Trophoblast cell (in vitro differentiated cells and primary cell): ENCODE results near the gene NHSL1.

ENCODE experiments used
- DNase-seq, 2 donors: peaks; one replicate each; pipeline ENCODE4 v3.0.0-alpha.2; 2016
- H2AFZ ChIP-seq: 2 replicates; pipeline ENCODE4 v1.6.1; 2013; ENCODE audit warnings: low read length, moderate library complexity, mild to moderate bottlenecking; ENCODE audit not compliant: insufficient read depth, poor library complexity
- H2AK5ac ChIP-seq: 2 replicates; pipeline ENCODE4 v1.6.1; 2013; ENCODE audit warnings: mild to moderate bottlenecking, low read length
- H2BK120ac ChIP-seq: 2 replicates; pipeline ENCODE4 v1.6.1; 2013; ENCODE audit warnings: low read length, mild to moderate bottlenecking, moderate library complexity; ENCODE audit not compliant: insufficient read depth, poor library complexity
- H2BK12ac ChIP-seq: 2 replicates; pipeline ENCODE4 v1.6.1; 2013; ENCODE audit warnings: mild to moderate bottlenecking, low read length, moderate library complexity
- H2BK5ac ChIP-seq: 2 replicates; pipeline ENCODE4 v1.6.1; 2013; ENCODE audit warnings: low read length, low read depth, moderate library complexity, mild to moderate bottlenecking; ENCODE audit not compliant: poor library complexity
- H3K14ac ChIP-seq: 2 replicates; pipeline ENCODE4 v1.6.1; 2013; ENCODE audit warnings: mild to moderate bottlenecking, low read length
- H3K18ac ChIP-seq: 2 replicates; pipeline ENCODE4 v1.6.1; 2013; ENCODE audit warnings: mild to moderate bottlenecking, low read length
- H3K23ac ChIP-seq: 2 replicates; pipeline ENCODE4 v1.6.1; 2013; ENCODE audit warnings: low read length
- H3K27ac ChIP-seq: 2 replicates; pipeline ENCODE4 v1.5.1; 2013; ENCODE audit warnings: low read depth, mild to moderate bottlenecking, inconsistent platforms, low read length, moderate library complexity
- H3K27me3 ChIP-seq: 2 replicates; pipeline ENCODE4 v1.6.1; 2013; ENCODE audit warnings: inconsistent platforms, mild to moderate bottlenecking, low read length, moderate library complexity; ENCODE audit not compliant: insufficient read depth
- H3K36me3 ChIP-seq, 2 experiments: 1 replicate in 1 of 2; 2 replicates in 1 of 2; pipeline ENCODE4 v1.6.1; 2013; ENCODE audit warnings: low read length in 2 of 2, mild to moderate bottlenecking in 2 of 2, moderate library complexity in 1 of 2; ENCODE audit not compliant: insufficient read depth in 2 of 2, control insufficient read depth in 1 of 2
- H3K4ac ChIP-seq: 2 replicates; pipeline ENCODE4 v1.6.1; 2013; ENCODE audit warnings: low read depth, mild to moderate bottlenecking, low read length, moderate library complexity
- H3K4me1 ChIP-seq, 2 experiments: 1 replicate in 1 of 2; 2 replicates in 1 of 2; pipeline ENCODE4 v1.6.1; 2013; ENCODE audit warnings: low read length in 2 of 2, mild to moderate bottlenecking in 2 of 2, moderate library complexity in 1 of 2; ENCODE audit not compliant: insufficient read depth in 2 of 2, control insufficient read depth in 1 of 2
- H3K4me2 ChIP-seq: 2 replicates; pipeline ENCODE4 v1.6.1; 2013; ENCODE audit warnings: inconsistent platforms, mild to moderate bottlenecking, low read length, moderate library complexity
- H3K4me3 ChIP-seq: 2 replicates; pipeline ENCODE4 v1.5.1; 2013; ENCODE audit warnings: mild to moderate bottlenecking, low read depth, low read length, inconsistent platforms
- H3K79me1 ChIP-seq: one replicate; pipeline ENCODE4 v1.6.1; 2013; ENCODE audit warnings: low read length
- H3K79me2 ChIP-seq: 2 replicates; pipeline ENCODE4 v1.6.1; 2013; ENCODE audit warnings: low read length, mild to moderate bottlenecking; ENCODE audit not compliant: control insufficient read depth, insufficient read depth, poor library complexity
- H3K9ac ChIP-seq: 2 replicates; pipeline ENCODE4 v1.6.1; 2013; ENCODE audit warnings: mild to moderate bottlenecking, low read length
- H3K9me3 ChIP-seq: 2 replicates; pipeline ENCODE4 v1.6.1; 2013; ENCODE audit warnings: low read depth, mild to moderate bottlenecking, control low read depth, inconsistent platforms, low read length; ENCODE audit not compliant: insufficient read depth
- H4K12ac ChIP-seq: 2 replicates; pipeline ENCODE4 v1.6.1; 2013; ENCODE audit warnings: low read depth, mild to moderate bottlenecking, low read length, moderate library complexity
- H4K8ac ChIP-seq: 2 replicates; pipeline ENCODE4 v1.6.1; 2013; ENCODE audit warnings: low read depth, mild to moderate bottlenecking, low read length, moderate library complexity
- H4K91ac ChIP-seq: one replicate; pipeline ENCODE4 v1.6.1; 2013; ENCODE audit warnings: low read depth, mild to moderate bottlenecking, low read length, moderate library complexity
- WGBS: extraction: QIAGEN DNeasy Blood & Tissue Kit; methylation state at CpG from one replicate; pipeline ENCODE4 v1.1.7; 2013; ENCODE audit warnings: missing lambda C conversion rate; ENCODE audit not compliant: insufficient read length, insufficient coverage; ENCODE audit errors: extremely low coverage; 5-methylcytosine and 5-hydroxymethylcytosine counted together

Gene NHSL1

DNA sequence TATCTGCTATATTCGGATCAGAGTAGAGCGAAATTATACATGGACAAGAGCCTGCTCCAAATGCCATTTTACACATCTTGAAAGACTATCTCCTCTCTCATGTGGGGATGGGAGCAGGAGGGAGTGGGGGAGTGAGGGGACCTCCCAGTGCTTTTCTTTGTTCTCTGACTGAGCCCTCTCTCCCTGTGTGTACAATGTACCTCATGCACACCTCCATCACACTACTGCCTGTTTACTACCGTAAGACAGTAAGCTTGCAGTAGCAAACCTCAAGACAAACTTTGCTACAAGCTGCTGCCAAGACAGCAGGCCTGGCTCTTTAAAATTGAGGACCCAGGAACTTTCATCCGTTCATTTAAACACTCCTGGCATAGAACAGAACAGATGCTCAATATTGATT is 7.2 kb downstream of the NHSL1 start:
- no peak overlapping the region for H4K12ac ChIP-seq
- H2AK5ac ChIP-seq: no peak overlapping the region
- DNase-seq: no peak
- no peak overlapping the region for H3K9ac ChIP-seq
- WGBS: no CpG with 5 or more reads among the region's 4 CpGs
- peak overlapping the region; percentile 87 for H3K23ac ChIP-seq
- H3K4me1 ChIP-seq: peaks cover 0 to 2% of the 10 kb centered on the region in 2 experiments
- H3K18ac ChIP-seq: no peak overlapping the region
- H2BK12ac ChIP-seq: no peak overlapping the region
- H3K27me3 ChIP-seq: no peaks in the 10 kb centered on the region
- H3K79me2 ChIP-seq: no peaks in the 10 kb centered on the region
- peaks cover 2% of the 10 kb centered on the region for H3K79me1 ChIP-seq
- no peak overlapping the region for H3K14ac ChIP-seq
- no peaks in the 10 kb centered on the region for H3K9me3 ChIP-seq
- H2AFZ ChIP-seq: no peak overlapping the region
- H3K4me3 ChIP-seq: no peak overlapping the region
- peak overlapping the region; percentile 56 for H2BK5ac ChIP-seq
- H3K27ac ChIP-seq: no peak overlapping the region
- no peak overlapping the region for H3K4me2 ChIP-seq
- no peak overlapping the region for H4K91ac ChIP-seq
- H2BK120ac ChIP-seq: peak overlapping the region; percentile 24
- peak overlapping the region; percentile 82 for H3K4ac ChIP-seq
- no peak overlapping the region for H4K8ac ChIP-seq
- H3K36me3 ChIP-seq: peaks cover 2 to 5% of the 10 kb centered on the region in 2 experiments

DNA sequence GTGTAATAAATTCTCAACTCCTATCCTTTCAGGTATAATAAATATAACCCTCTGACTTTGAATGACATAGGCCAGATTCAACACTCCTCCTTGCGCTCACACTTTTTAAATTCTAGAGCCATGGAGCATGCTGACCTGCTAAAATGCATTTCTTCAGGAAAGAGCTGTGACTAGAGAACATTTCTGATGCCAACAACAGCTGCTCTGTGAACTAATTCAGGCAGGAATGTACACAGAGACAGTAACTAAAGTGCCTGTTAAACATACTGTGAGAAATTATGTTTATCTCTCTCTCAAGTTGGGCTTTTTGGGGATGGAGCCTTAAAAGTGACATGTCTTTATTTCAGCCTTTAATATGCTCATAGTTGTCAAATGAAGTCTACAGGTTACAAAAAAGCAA is 8.3 kb downstream of the NHSL1 start:
- Histone ChIP-seq H3K18ac (no peak overlapping the region), H2BK12ac (no peak overlapping the region), H3K9me3 (no peaks in the 10 kb centered on the region), H3K4me3 (no peak overlapping the region), H3K79me1 (peaks cover 2% of the 10 kb centered on the region), H4K91ac (no peak overlapping the region), H3K4me1 (peaks cover 0 to 8% of the 10 kb centered on the region in 2 experiments), H3K36me3 (peaks cover 2 to 5% of the 10 kb centered on the region in 2 experiments), H3K27ac (no peak overlapping the region), H4K12ac (no peak overlapping the region), H3K79me2 (no peaks in the 10 kb centered on the region), H3K4ac (no peak overlapping the region), H3K27me3 (no peaks in the 10 kb centered on the region), H2BK5ac (no peak overlapping the region), H3K14ac (no peak overlapping the region), H3K9ac (no peak overlapping the region), H2BK120ac (no peak overlapping the region), H4K8ac (no peak overlapping the region), H2AK5ac (no peak overlapping the region), H3K4me2 (no peak overlapping the region), H3K23ac (no peak overlapping the region), H2AFZ (no peak overlapping the region)
- no CpG with 5 or more reads among the region's 1 CpG for WGBS
- no peak for DNase-seq

DNA sequence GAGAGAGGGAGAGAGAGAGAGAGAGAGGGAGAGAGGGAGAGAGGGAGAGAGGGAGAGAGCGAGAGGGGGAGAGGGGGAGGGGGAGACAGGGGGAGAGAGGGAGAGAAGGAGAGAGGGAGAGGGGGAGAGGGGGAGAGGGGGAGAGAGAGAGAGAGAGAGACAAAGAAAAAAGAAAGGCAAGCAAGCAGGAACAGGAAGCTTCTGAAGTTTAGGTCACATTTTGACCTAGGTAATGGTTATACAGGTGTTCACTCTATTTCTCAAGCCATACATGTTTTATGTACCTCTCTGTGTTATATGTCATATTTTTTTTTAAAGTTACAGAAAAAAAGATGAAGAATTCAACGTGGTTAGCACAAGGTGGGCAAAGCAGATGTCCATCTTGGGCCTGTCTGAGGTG is 9.4 kb downstream of the NHSL1 start:
- no peaks in the 10 kb centered on the region for H3K27me3 ChIP-seq
- H3K4me1 ChIP-seq: peaks cover 3 to 13% of the 10 kb centered on the region in 2 experiments
- H3K9me3 ChIP-seq: no peaks in the 10 kb centered on the region
- H3K23ac ChIP-seq: no peak overlapping the region
- H3K14ac ChIP-seq: no peak overlapping the region
- no peak overlapping the region for H3K9ac ChIP-seq
- H3K36me3 ChIP-seq: peaks cover 2 to 5% of the 10 kb centered on the region in 2 experiments
- no peak overlapping the region for H4K12ac ChIP-seq
- H2BK12ac ChIP-seq: no peak overlapping the region
- H2AFZ ChIP-seq: no peak overlapping the region
- WGBS: no CpG with 5 or more reads among the region's 2 CpGs
- no peak overlapping the region for H4K91ac ChIP-seq
- H3K18ac ChIP-seq: no peak overlapping the region
- H3K79me1 ChIP-seq: peaks cover 4% of the 10 kb centered on the region
- DNase-seq: no peak
- no peak overlapping the region for H3K4me2 ChIP-seq
- no peak overlapping the region for H3K4me3 ChIP-seq
- no peak overlapping the region for H3K27ac ChIP-seq
- H2BK120ac ChIP-seq: no peak overlapping the region
- H3K79me2 ChIP-seq: no peaks in the 10 kb centered on the region
- no peak overlapping the region for H2BK5ac ChIP-seq
- no peak overlapping the region for H4K8ac ChIP-seq
- no peak overlapping the region for H3K4ac ChIP-seq
- no peak overlapping the region for H2AK5ac ChIP-seq

DNA sequence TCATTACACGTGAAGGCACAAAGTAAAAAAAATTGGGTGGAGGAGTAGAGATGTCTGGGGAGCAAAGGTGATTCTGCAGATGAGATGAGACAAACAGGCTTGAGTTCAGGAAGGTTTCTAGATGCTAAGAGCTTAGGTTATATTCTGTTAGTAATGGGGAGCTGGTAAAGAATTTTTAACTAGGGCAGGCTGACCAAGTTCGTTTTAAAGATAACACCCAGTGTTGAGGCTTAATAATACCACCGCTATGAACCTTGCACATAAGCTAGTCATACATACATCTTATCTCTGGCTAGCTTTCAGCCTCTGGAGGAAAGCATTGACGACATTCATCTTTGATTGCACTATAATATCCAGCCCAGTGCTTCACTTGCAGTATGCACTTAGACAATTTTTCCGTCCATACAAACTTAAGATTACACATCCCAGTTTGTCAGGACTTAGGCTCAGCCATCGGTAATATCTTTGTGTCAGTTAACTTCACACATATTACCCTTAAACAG is 12.1 kb downstream of the NHSL1 start:
- whole genome bisulfite sequencing: no CpG with 5 or more reads among the region's 6 CpGs
- Histone ChIP-seq H3K4ac (no peak overlapping the region), H3K14ac (no peak overlapping the region), H2BK120ac (no peak overlapping the region), H3K27me3 (no peaks in the 10 kb centered on the region), H3K79me2 (no peaks in the 10 kb centered on the region), H3K4me2 (no peak overlapping the region), H3K79me1 (peaks cover 2% of the 10 kb centered on the region), H3K23ac (no peak overlapping the region), H3K18ac (no peak overlapping the region), H2BK5ac (no peak overlapping the region), H3K4me3 (no peak overlapping the region), H2AFZ (no peak overlapping the region), H2BK12ac (no peak overlapping the region), H4K12ac (no peak overlapping the region), H3K36me3 (peaks cover 2 to 4% of the 10 kb centered on the region in 2 experiments), H3K4me1 (peaks cover 3 to 12% of the 10 kb centered on the region in 2 experiments), H4K8ac (no peak overlapping the region), H3K9ac (no peak overlapping the region), H3K27ac (no peak overlapping the region), H2AK5ac (no peak overlapping the region), H3K9me3 (no peaks in the 10 kb centered on the region), H4K91ac (no peak overlapping the region)
- DNase-seq: no peak
